Loucy (cell line): ENCODE measurements around the gene DRAM2.
"Not testable (repeated sequence)": the region's sequence is repeated elsewhere in the genome, so short reads cannot be mapped to it uniquely, and the experiment has no call there.

Experiments used
- CTCF ChIP-seq: fragments of 200-600 bp; sonication (generic); conservative IDR thresholded peaks from 2 replicates; pipeline ENCODE4 v1.5.1; 2014; ENCODE audit warnings: mild to moderate bottlenecking, antibody characterized with exemption, low read length
- EZH2phosphoT487 ChIP-seq: fragments of 200-600 bp; IDR thresholded peaks from 2 replicates; pipeline ENCODE4 v1.6.1; 2018; ENCODE audit warnings: antibody characterized with exemption, mild to moderate bottlenecking, moderate library complexity, borderline replicate concordance

DNA sequence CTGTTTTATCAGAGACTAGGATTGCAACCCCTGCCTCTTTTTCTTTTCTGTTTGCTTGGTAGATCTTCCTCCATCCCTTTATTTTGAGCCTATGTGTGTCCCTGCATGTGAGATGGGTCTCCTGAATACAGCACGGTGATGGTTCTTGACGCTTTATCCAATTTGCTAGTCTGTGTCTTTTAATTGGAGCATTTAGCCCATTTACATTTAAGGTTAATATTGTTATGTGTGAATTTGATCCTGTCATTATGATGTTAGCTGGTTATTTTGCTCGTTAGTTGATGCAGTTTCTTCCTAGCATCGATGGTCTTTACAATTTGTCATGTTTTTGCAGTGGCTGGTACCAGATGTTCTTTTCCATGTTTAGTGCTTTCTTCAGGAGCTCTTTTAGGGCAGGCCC, 62.6 kb downstream of the DRAM2 start:
- TF ChIP-seq CTCF, EZH2phosphoT487: not testable (repeated sequence)
